K562 (cell line): Measurements from ENCODE around the gene FARP1.

ENCODE experiments used
- FOXM1 ChIP-seq, 2 experiments: fragments of 450-650 bp in 1 of 2; sonication (generic) in 1 of 2; formaldehyde crosslinking in 1 of 2; IDR thresholded peaks; 2 replicates each; pipeline versions ENCODE4 v1.6.1 to v1.9.0; 2017 to 2022; ENCODE audit warnings: low read depth in 2 of 2, mild to moderate bottlenecking in 2 of 2, missing genetic modification reagents in 1 of 2, moderate library complexity in 1 of 2
- HCFC1 ChIP-seq: IDR thresholded peaks from 2 replicates; pipeline ENCODE4 v1.6.1; 2012; ENCODE audit warnings: low read depth, low read length, improper control_type of control experiment
- NFIX ChIP-seq: fragments of 250-450 bp; sonication (Bioruptor Pico); IDR thresholded peaks from 2 replicates; pipeline ENCODE4 v1.4.0; 2020; ENCODE audit warnings: low read depth, mild to moderate bottlenecking, moderate library complexity
- NRF1 ChIP-seq, 2 experiments: fragments of 450-650 bp; IDR thresholded peaks in 1 of 2; conservative IDR thresholded peaks in 1 of 2; 2 replicates each; pipeline ENCODE4 v1.6.1; 2014; ENCODE audit warnings: mild to moderate bottlenecking in 2 of 2
- POLR2A ChIP-seq: fragments of 450-650 bp; conservative IDR thresholded peaks from 2 replicates; pipeline ENCODE4 v1.6.1; 2016
- PTBP1 ChIP-seq: fragments of 200-400 bp; formaldehyde crosslinking; IDR thresholded peaks from 2 replicates; pipeline ENCODE4 v1.6.1; 2017; ENCODE audit warnings: low read depth, low read length
- RCOR1 ChIP-seq, 2 experiments: IDR thresholded peaks; 2 replicates each; pipeline ENCODE4 v1.6.1; 2012; ENCODE audit warnings: low read depth in 2 of 2, low read length in 2 of 2, borderline replicate concordance in 1 of 2, improper control_type of control experiment in 1 of 2
- SMC3 ChIP-seq: conservative IDR thresholded peaks from 2 replicates; pipeline ENCODE4 v1.6.1; 2011; ENCODE audit warnings: low read depth, low read length, improper control_type of control experiment; ENCODE audit not compliant: insufficient read depth
- TARDBP ChIP-seq: fragments of 450-650 bp; IDR thresholded peaks from 2 replicates; pipeline ENCODE4 v1.6.1; 2016
- TF ChIP-seq, protein P1 (sequence below), 2 experiments: fragments of 450-650 bp in 1 of 2; sonication (generic) in 1 of 2; formaldehyde crosslinking in 1 of 2; IDR thresholded peaks in 1 of 2; conservative IDR thresholded peaks in 1 of 2; 2 replicates each; pipeline versions ENCODE4 v1.6.1 to v1.8.1; 2016 to 2023; ENCODE audit warnings: mild to moderate bottlenecking in 2 of 2, moderate library complexity in 2 of 2, inconsistent platforms in 1 of 2, missing genetic modification reagents in 1 of 2
- TF ChIP-seq, protein P2 (sequence below), 2 experiments: fragments of 450-650 bp; IDR thresholded peaks; 2 replicates each; pipeline ENCODE4 v1.6.1; 2016
- TF ChIP-seq, protein P3 (sequence below): sonication (generic); formaldehyde crosslinking; IDR thresholded peaks from 2 replicates; pipeline ENCODE4 v1.9.0; 2022; ENCODE audit warnings: mild to moderate bottlenecking, missing genetic modification reagents
- TF ChIP-seq, protein P4 (sequence below): fragments of 200-400 bp; formaldehyde crosslinking; IDR thresholded peaks from 2 replicates; pipeline ENCODE4 v1.6.1; 2017; ENCODE audit warnings: mild to moderate bottlenecking, low read depth, low read length, moderate library complexity
- TF ChIP-seq, protein P5 (sequence below): fragments of 250-450 bp; sonication (Bioruptor Pico); IDR thresholded peaks from 2 replicates; pipeline ENCODE4 v1.8.0; 2021; ENCODE audit warnings: moderate library complexity, mild to moderate bottlenecking, inconsistent platforms

DNA sequence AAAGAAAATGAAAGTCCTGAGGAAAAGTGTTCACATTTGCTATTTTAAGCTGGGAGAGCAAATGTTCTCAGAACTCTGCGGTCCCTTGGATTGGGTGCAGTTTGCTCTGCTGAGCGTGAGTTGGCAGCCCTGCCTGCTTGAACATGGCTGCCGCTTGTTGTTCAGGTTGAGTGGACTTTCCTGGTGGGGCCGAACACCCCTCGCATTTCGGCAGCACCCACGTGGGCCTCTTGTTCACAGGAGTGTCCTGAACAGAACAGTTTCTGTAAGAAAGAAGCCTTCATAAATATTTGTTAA, 45.0 kb downstream of the FARP1 start:
- TF ChIP-seq, protein P1, sequence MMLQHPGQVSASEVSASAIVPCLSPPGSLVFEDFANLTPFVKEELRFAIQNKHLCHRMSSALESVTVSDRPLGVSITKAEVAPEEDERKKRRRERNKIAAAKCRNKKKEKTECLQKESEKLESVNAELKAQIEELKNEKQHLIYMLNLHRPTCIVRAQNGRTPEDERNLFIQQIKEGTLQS (IDR thresholded peaks at IDR 0.05) = no peak
- TF ChIP-seq, protein P1 (CRISPR knock-in tag; conservative IDR thresholded peaks at IDR 0.05) = no peak
- no peak for TF ChIP-seq FOXM1 (IDR thresholded peaks at IDR 0.05; ENCODE audit: low read depth)
- no peak for TF ChIP-seq FOXM1 (CRISPR knock-in tag; IDR thresholded peaks at IDR 0.05; ENCODE audit: low read depth)
- TF ChIP-seq, protein P2, sequence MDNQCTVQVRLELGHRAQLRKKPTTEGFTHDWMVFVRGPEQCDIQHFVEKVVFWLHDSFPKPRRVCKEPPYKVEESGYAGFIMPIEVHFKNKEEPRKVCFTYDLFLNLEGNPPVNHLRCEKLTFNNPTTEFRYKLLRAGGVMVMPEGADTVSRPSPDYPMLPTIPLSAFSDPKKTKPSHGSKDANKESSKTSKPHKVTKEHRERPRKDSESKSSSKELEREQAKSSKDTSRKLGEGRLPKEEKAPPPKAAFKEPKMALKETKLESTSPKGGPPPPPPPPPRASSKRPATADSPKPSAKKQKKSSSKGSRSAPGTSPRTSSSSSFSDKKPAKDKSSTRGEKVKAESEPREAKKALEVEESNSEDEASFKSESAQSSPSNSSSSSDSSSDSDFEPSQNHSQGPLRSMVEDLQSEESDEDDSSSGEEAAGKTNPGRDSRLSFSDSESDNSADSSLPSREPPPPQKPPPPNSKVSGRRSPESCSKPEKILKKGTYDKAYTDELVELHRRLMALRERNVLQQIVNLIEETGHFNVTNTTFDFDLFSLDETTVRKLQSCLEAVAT (IDR thresholded peaks at IDR 0.05) = no peak
- TF ChIP-seq SMC3 = no peak
- TF ChIP-seq HCFC1 = no peak
- no peak for TF ChIP-seq PTBP1
- TF ChIP-seq, protein P3, sequence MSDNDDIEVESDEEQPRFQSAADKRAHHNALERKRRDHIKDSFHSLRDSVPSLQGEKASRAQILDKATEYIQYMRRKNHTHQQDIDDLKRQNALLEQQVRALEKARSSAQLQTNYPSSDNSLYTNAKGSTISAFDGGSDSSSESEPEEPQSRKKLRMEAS (CRISPR knock-in tag) = no peak
- no peak for TF ChIP-seq NRF1 (conservative IDR thresholded peaks at IDR 0.05 in 1 of 2, IDR thresholded peaks at IDR 0.05 in 1 of 2)
- TF ChIP-seq, protein P4, sequence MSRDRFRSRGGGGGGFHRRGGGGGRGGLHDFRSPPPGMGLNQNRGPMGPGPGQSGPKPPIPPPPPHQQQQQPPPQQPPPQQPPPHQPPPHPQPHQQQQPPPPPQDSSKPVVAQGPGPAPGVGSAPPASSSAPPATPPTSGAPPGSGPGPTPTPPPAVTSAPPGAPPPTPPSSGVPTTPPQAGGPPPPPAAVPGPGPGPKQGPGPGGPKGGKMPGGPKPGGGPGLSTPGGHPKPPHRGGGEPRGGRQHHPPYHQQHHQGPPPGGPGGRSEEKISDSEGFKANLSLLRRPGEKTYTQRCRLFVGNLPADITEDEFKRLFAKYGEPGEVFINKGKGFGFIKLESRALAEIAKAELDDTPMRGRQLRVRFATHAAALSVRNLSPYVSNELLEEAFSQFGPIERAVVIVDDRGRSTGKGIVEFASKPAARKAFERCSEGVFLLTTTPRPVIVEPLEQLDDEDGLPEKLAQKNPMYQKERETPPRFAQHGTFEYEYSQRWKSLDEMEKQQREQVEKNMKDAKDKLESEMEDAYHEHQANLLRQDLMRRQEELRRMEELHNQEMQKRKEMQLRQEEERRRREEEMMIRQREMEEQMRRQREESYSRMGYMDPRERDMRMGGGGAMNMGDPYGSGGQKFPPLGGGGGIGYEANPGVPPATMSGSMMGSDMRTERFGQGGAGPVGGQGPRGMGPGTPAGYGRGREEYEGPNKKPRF = no peak
- no peak for TF ChIP-seq RCOR1 (IDR thresholded peaks at IDR 0.05; ENCODE audit: borderline replicate concordance in 1 of 2, low read depth in 2 of 2, low read length in 2 of 2)
- TF ChIP-seq, protein P5, sequence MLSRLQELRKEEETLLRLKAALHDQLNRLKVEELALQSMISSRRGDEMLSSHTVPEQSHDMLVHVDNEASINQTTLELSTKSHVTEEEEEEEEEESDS (CRISPR knock-in tag) = no peak
- TF ChIP-seq NFIX (CRISPR knock-in tag) = no peak
- no peak for TF ChIP-seq POLR2A
- no peak for TF ChIP-seq TARDBP
